HG03432 (cell line): Measurements from ENCODE around the gene RGL2.
A peak's percentile ranks its signal among the peaks of the same experiment; 100 is the strongest.

ENCODE experiments used
- ATAC-seq: cut with Tn5 transposase; IDR thresholded peaks from one replicate; pipeline ENCODE4 v1.9.1; 2021; ENCODE audit warnings: mild to moderate bottlenecking, moderate library complexity; ENCODE audit not compliant: unreplicated experiment

RGL2 gene

GRCh38 chr6:33316603-33317418, 18.1 kb upstream of the RGL2 start:
- no peak for ATAC-seq

- no peak for ATAC-seq
Measured at GRCh38 chr6:33315793-33316602, 17.3 kb upstream of the RGL2 start.

GRCh38 chr6:33314943-33315792, 16.4 kb upstream of the RGL2 start:
- no peak for ATAC-seq

GRCh38 chr6:33314515-33314942, 15.8 kb upstream of the RGL2 start:
- no peak for ATAC-seq

GRCh38 chr6:33313709-33314514, 15.2 kb upstream of the RGL2 start, which contains the start of gene TAPBP:
TAPBP (minus strand) TSS chr6:33314078; CDS start chr6:33314041, 37 bp downstream.
- peak; percentile 34 for ATAC-seq

GRCh38 chr6:33313105-33313708, 14.5 kb upstream of the RGL2 start:
- ATAC-seq, result peak; percentile 5

- ATAC-seq, result peak; percentile 21
Measured at GRCh38 chr6:33312361-33313104, 13.8 kb upstream of the RGL2 start.

GRCh38 chr6:33306356-33306755, 7.6 kb upstream of the RGL2 start:
- ATAC-seq, result no peak

GRCh38 chr6:33305052-33305451, 6.3 kb upstream of the RGL2 start:
- ATAC-seq, result no peak

GRCh38 chr6:33304216-33304615, 5.5 kb upstream of the RGL2 start:
- no peak for ATAC-seq

GRCh38 chr6:33301877-33302276, 3.1 kb upstream of the RGL2 start:
- ATAC-seq, result no peak

- ATAC-seq, result peak; percentile 71
Measured at GRCh38 chr6:33299237-33299944, 649 bp upstream of the RGL2 start.

GRCh38 chr6:33297956-33298772, 578 bp downstream of the RGL2 start:
- ATAC-seq, result no peak

GRCh38 chr6:33297406-33297955, 1.3 kb downstream of the RGL2 start:
- no peak for ATAC-seq

- no peak for ATAC-seq
Measured at GRCh38 chr6:33296797-33297405, 1.8 kb downstream of the RGL2 start.

GRCh38 chr6:33295621-33296369, 2.9 kb downstream of the RGL2 start:
- ATAC-seq, result no peak
